A549 (cell line): ENCODE data around the gene RAX. TPM values are rescaled to one million over a fixed set of nuclear protein-coding genes. Genes with fewer than 3 reads are reported as not detected.
A peak's percentile ranks its signal among the peaks of the same experiment; 100 is the strongest.

Experiments
- ATAC-seq, 2 experiments: fragments of 200-7000 bp in 1 of 2; fragments of >200 bp in 1 of 2; cut with Nextera tagmentation in 1 of 2; cut with Tn5 transposase in 1 of 2; 3 replicates each; pipeline versions ENCODE4 v1.8.0 to v1.9.1; 2018 to 2020; ENCODE audit warnings: mild to moderate bottlenecking in 1 of 2, moderate library complexity in 1 of 2
- CTCF ChIA-PET: fragments of 300-600 bp; sonication (Branson Sonifier 250); formaldehyde crosslinking; extraction: SDS; loops from one replicate; lab custom pipeline; 2021; ENCODE audit warnings: antibody characterized with exemption, inconsistent platforms; lab: Yijun Ruan, JAX
- POLR2A ChIA-PET: fragments of 350-600 bp; formaldehyde crosslinking; extraction: SDS; loops from one replicate; lab custom pipeline; 2021; ENCODE audit warnings: antibody characterized with exemption, inconsistent platforms; lab: Yijun Ruan, JAX
- DNase-seq, 2 experiments: peaks; one replicate each; pipeline versions ENCODE4 v3.0.0 to v3.0.0-alpha.2; 2011 to 2016; ENCODE audit warnings: low read depth in 1 of 2, low spot score in 1 of 2
- FAIRE-seq: peaks from 2 replicates; lab custom pipeline; 2011; peaks lifted over from hg19 to GRCh38; lab: Jason Lieb, UNC
- H3K27ac ChIP-seq, 2 experiments: fragments of >200 bp; sonication (Bioruptor Twin); formaldehyde crosslinking; 3 replicates each; pipeline ENCODE4 v1.5.1; 2016 to 2017
- H3K4me1 ChIP-seq: fragments of >200 bp; sonication (Bioruptor Twin); formaldehyde crosslinking; 3 replicates; pipeline ENCODE4 v1.6.1; 2016
- H3K4me2 ChIP-seq: fragments of >200 bp; sonication (Bioruptor Twin); formaldehyde crosslinking; 3 replicates; pipeline ENCODE4 v1.6.1; 2016
- H3K4me3 ChIP-seq: fragments of >200 bp; sonication (Bioruptor Twin); formaldehyde crosslinking; 3 replicates; pipeline ENCODE4 v1.5.1; 2016
- H3K9me3 ChIP-seq: fragments of >200 bp; sonication (Bioruptor Twin); formaldehyde crosslinking; 3 replicates; pipeline ENCODE4 v1.6.1; 2016
- ATOH8 ChIP-seq: fragments of 250-450 bp; sonication (Bioruptor Pico); IDR thresholded peaks from 2 replicates; pipeline ENCODE4 v1.5.0; 2020; ENCODE audit warnings: low read depth, mild to moderate bottlenecking, moderate library complexity
- CBX8 ChIP-seq: fragments of 200-600 bp; sonication (generic); IDR thresholded peaks from 2 replicates; pipeline ENCODE4 v1.6.1; 2016
- CHD2 ChIP-seq: fragments of 150-350 bp; IDR thresholded peaks from 2 replicates; pipeline ENCODE4 v1.6.1; 2014; ENCODE audit warnings: low read length; ENCODE audit not compliant: partially characterized antibody
- EP300 ChIP-seq, 2 experiments: fragments of >200 bp; sonication (Bioruptor Twin); formaldehyde crosslinking; IDR thresholded peaks; 2 replicates in 1 of 2; 3 replicates in 1 of 2; pipeline ENCODE4 v1.6.1; 2016 to 2017
- FOSL2 ChIP-seq, 2 experiments: fragments of 450-650 bp in 1 of 2; fragments of >200 bp in 1 of 2; sonication (Bioruptor Twin) in 1 of 2; formaldehyde crosslinking; IDR thresholded peaks; 2 replicates each; pipeline versions ENCODE4 v1.5.0 to v1.6.1; 2016 to 2020; ENCODE audit warnings: mild to moderate bottlenecking in 1 of 2, moderate library complexity in 1 of 2
- GATA3 ChIP-seq: IDR thresholded peaks from 2 replicates; pipeline ENCODE4 v1.6.1; 2012; ENCODE audit warnings: borderline replicate concordance
- HDAC2 ChIP-seq: fragments of 200-600 bp; sonication (generic); IDR thresholded peaks from 2 replicates; pipeline ENCODE4 v1.6.1; 2016
- JUNB ChIP-seq: fragments of >200 bp; sonication (Bioruptor Twin); formaldehyde crosslinking; IDR thresholded peaks from 2 replicates; pipeline ENCODE4 v1.6.1; 2016
- MAFK ChIP-seq: fragments of 450-650 bp; IDR thresholded peaks from 2 replicates; pipeline ENCODE4 v1.6.1; 2014; ENCODE audit not compliant: partially characterized antibody
- MAZ ChIP-seq: fragments of 150-350 bp; IDR thresholded peaks from 2 replicates; pipeline ENCODE4 v1.6.1; 2014; ENCODE audit warnings: antibody characterized with exemption, low read depth, low read length, borderline replicate concordance
- NFE2L2 ChIP-seq: fragments of 150-350 bp; conservative IDR thresholded peaks from 2 replicates; pipeline ENCODE4 v1.6.1; 2014; ENCODE audit warnings: low read length
- NPAS2 ChIP-seq: fragments of 250-450 bp; sonication (Bioruptor Pico); IDR thresholded peaks from 2 replicates; pipeline ENCODE4 v1.8.0; 2022; ENCODE audit warnings: mild to moderate bottlenecking, moderate library complexity, borderline replicate concordance
- POLR2A ChIP-seq: IDR thresholded peaks from 2 replicates; pipeline ENCODE4 v1.6.1; 2012; ENCODE audit warnings: mild to moderate bottlenecking, low read length
- RNF2 ChIP-seq: fragments of 200-600 bp; sonication (generic); IDR thresholded peaks from 2 replicates; pipeline ENCODE4 v1.6.1; 2016; ENCODE audit warnings: low read depth, mild to moderate bottlenecking, antibody characterized with exemption, moderate library complexity, borderline replicate concordance
- SREBF2 ChIP-seq: fragments of 450-650 bp; IDR thresholded peaks from 2 replicates; pipeline ENCODE4 v1.6.1; 2014; ENCODE audit warnings: mild to moderate bottlenecking, moderate library complexity
- TFCP2L1 ChIP-seq: fragments of 250-450 bp; sonication (Bioruptor Pico); IDR thresholded peaks from 2 replicates; pipeline ENCODE4 v1.5.0; 2021; ENCODE audit warnings: mild to moderate bottlenecking
- TP53 ChIP-seq: fragments of 250-450 bp; sonication (Bioruptor Pico); IDR thresholded peaks from 2 replicates; pipeline ENCODE4 v1.5.0; 2021; ENCODE audit warnings: mild to moderate bottlenecking, moderate library complexity
- ZFP36 ChIP-seq: fragments of 450-650 bp; IDR thresholded peaks from 2 replicates; pipeline ENCODE4 v1.6.1; 2014; ENCODE audit warnings: borderline replicate concordance; ENCODE audit not compliant: partially characterized antibody
- WGBS: methylation state at CpG from one replicate; pipeline ENCODE4 v1.1.6; 2017; ENCODE audit errors: missing lambda C conversion rate; 5-methylcytosine and 5-hydroxymethylcytosine counted together
- polyA minus RNA-seq: library from RNA; depleted of rRNA, polyadenylated mRNA; stranded (reverse); fragments of >200 nt; gene quantifications from 2 replicates; pipeline ENCODE4 v1.2.3, GENCODE V29; 2011; rRNA and poly(A)+ RNA removed
- polyA plus RNA-seq, 4 experiments: library from polyadenylated mRNA; depleted of rRNA in 3 of 4; stranded (reverse); fragments of >200 nt; fragmentation: RNase III in 1 of 4; extraction: RNeasy Plus Mini Kit Qiagen cat#74134 plus additional on column Dnase treatment in 1 of 4; gene quantifications; 2 replicates in 3 of 4; 3 replicates in 1 of 4; pipeline ENCODE4 v1.2.3, GENCODE V29; 2011 to 2017
- TF ChIP-seq, protein P1 (sequence below): fragments of >200 bp; sonication (Bioruptor Twin); formaldehyde crosslinking; IDR thresholded peaks from 2 replicates; pipeline ENCODE4 v1.6.1; 2016
- TF ChIP-seq, protein P2 (sequence below): fragments of 150-350 bp; IDR thresholded peaks from 2 replicates; pipeline ENCODE4 v1.6.1; 2014; ENCODE audit warnings: low read depth, mild to moderate bottlenecking, low read length

The RAX gene
- not detected in 2 replicates for polyA plus RNA-seq (2011; rRNA removed)
- polyA plus RNA-seq (2012; cell fraction: cytosol; rRNA removed) = not detected in 2 replicates
- polyA plus RNA-seq (2012; cell fraction: nucleus; rRNA removed) = not detected in 2 replicates
- polyA plus RNA-seq (2017; fragmentation: RNase III; extraction: RNeasy Plus Mini Kit Qiagen cat#74134 plus additional on column Dnase treatment) = not detected in 3 replicates
- polyA minus RNA-seq = not detected in 2 replicates

DNA sequence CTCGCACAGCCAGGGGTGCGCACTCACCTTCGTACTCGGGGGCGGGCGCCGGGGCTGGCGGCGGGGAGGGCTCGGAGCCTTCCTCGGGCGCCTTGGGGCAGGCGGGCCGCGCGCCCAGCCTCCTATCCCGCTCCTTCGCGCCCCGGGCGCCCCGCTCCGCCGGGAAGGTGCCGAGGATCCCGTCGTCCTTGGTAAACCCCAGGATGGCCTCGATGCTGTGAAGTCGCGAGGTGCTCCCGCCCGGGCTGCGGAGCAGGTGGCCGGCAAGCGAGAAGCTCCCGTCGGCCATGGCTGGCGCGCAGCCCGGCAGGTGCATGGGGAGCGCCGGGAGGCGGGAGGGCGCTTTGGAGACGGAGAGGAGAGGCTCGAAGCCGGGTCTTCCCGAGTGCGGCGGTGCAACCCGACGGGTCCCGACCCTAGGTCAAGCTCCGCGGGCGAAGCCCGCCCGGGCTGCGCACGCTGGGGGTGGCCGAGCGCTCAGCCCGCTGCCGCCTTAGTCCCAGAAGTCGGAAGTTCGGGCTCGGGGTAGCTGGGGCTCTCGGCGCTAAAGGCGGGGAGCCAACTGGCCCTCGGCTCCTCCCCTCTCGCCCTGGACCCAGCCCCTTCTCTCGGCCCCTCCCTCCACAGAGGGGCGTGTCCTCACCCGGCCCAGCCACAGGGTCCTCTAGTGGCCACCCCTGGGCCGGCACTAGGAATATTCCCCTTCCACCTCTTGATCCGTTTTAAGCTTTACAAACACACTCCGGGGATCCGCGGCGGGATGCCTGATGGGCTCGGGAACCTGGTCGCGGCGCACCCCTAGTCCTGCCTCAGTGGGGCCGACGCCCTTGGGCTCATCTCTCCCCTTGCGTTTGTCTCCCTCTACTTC is at the start of gene RAX:
RAX (minus strand) TSS at position 564 of the 868 bp plus-strand sequence; CDS start at position 316, 248 bp downstream.
- no peaks in the 10 kb centered on the region for H3K9me3 ChIP-seq
- peak; percentile 59 to 84; a peak in 4 of 6 replicates for ATAC-seq
- peak within 1 kb of the TSS; percentile 61 for H3K4me2 ChIP-seq
- DNase-seq = peak; percentile 42 to 52
- no peaks in the 10 kb centered on the region for H3K4me1 ChIP-seq
- ChIA-PET POLR2A (no interaction called here), CTCF (interaction anchor here (0.8 to 1.5 kb wide), 5 partner anchors 24 to 505 kb away, joined by 3 to 6 read pairs (median 4); no protein-coding TSS in a partner anchor)
- FAIRE-seq = no peak
- no peak for TF ChIP-seq MAFK
- TF ChIP-seq POLR2A = no peak
- no peak for TF ChIP-seq CHD2
- no peak for TF ChIP-seq HDAC2
- WGBS = 41% methylated on average over 25 of the region's 88 CpGs
- H3K27ac ChIP-seq = no peak within 1 kb of the TSS
- peak within 1 kb of the TSS; percentile 38; the same call in 2 of the 3 replicates for H3K4me3 ChIP-seq

- no peak within 1 kb of the TSS for H3K27ac ChIP-seq
- CTCF ChIA-PET = interaction anchor here (0.6 to 2.6 kb wide), 4 partner anchors 9 to 84 kb away, joined by 3 to 9 read pairs (median 5); no protein-coding TSS in a partner anchor
- 55% methylated on average over 4 of the region's 4 CpGs for WGBS
- FAIRE-seq (no peak), ATAC-seq (no peak), DNase-seq (no peak)
- no peak within 1 kb of the TSS for H3K4me2 ChIP-seq
- no peak within 1 kb of the TSS for H3K4me3 ChIP-seq
- no peaks in the 10 kb centered on the region for H3K4me1 ChIP-seq
- no peaks in the 10 kb centered on the region for H3K9me3 ChIP-seq
- POLR2A ChIA-PET = interaction anchor here (0.6 kb wide), 1 partner anchor 590 kb away, joined by 3 read pairs; no protein-coding TSS in a partner anchor
- TF ChIP-seq FOSL2 (IDR thresholded peaks at IDR 0.05) (no peak), FOSL2 (CRISPR knock-in tag; IDR thresholded peaks at IDR 0.05) (no peak), ATOH8 (no peak), EP300 (IDR thresholded peaks at IDR 0.05) (no peak)
These were observed 45.3 kb upstream of the RAX start, which contains the start of gene CPLX4 for GRCh38 chr18:59318460-59319050. TSS of gene CPLX4 (minus strand) at chr18:59318649. CDS start at chr18:59318462, 187 bp downstream.

GRCh38 chr18:59311631-59312030 is 38.4 kb upstream of the RAX start:
- POLR2A ChIA-PET = no interaction called here

DNA sequence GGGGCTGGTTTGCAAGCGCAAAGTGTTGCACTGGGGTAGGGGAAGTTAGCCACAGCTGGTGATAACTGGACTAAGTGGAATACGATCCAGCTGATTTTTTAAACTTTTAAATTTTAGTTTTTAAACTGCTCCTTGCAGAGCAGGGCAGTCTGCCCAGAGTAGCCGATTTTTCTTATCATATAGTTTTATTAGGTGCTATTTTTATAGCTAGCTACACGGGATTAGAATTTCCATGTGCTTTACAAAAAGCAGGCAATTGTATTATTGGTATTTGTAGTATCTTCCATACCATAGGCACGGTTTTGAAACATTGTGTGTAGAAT is 35.6 kb upstream of the RAX start:
- ATAC-seq = no peak
- TF ChIP-seq GATA3 (no peak), ATOH8 (no peak), POLR2A (no peak), TP53 (CRISPR knock-in tag) (no peak), NFE2L2 (no peak), SREBF2 (no peak), MAZ (no peak), ZFP36 (no peak), JUNB (no peak), CBX8 (no peak)
- TF ChIP-seq, protein P1, sequence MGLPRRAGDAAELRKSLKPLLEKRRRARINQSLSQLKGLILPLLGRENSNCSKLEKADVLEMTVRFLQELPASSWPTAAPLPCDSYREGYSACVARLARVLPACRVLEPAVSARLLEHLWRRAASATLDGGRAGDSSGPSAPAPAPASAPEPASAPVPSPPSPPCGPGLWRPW = no peak
- TF ChIP-seq, all 56 proteins: peak for 0
- no peaks in the 10 kb centered on the region for H3K9me3 ChIP-seq
- ChIA-PET CTCF (interaction anchor here (0.6 to 9.3 kb wide), 11 partner anchors 9 to 1437 kb away, joined by 3 to 108 read pairs (median 6); partner anchors contain the start of gene CPLX4), POLR2A (no interaction called here)
- DNase-seq = peak in 1 of 2 experiments; percentile 7
- peak overlapping the region; percentile 44 for H3K4me3 ChIP-seq
- peak overlapping the region; percentile 99 for H3K4me2 ChIP-seq
- no peaks in the 10 kb centered on the region for H3K4me1 ChIP-seq
- FAIRE-seq = no peak
- H3K27ac ChIP-seq = no peak overlapping the region; a peak in 1 of 6 replicates
- WGBS = 4% methylated on average over 5 of the region's 5 CpGs

More at GRCh38 chr18:59311631-59312030, 38.4 kb upstream of the RAX start:
- CTCF ChIA-PET = interaction anchor here (9.3 kb wide), 1 partner anchor 90 kb away, joined by 108 read pairs; no protein-coding TSS in a partner anchor
- TF ChIP-seq POLR2A (no peak), RNF2 (no peak), NPAS2 (CRISPR knock-in tag) (no peak), TP53 (CRISPR knock-in tag) (no peak), TFCP2L1 (no peak)
- TF ChIP-seq, protein P1 = no peak
- TF ChIP-seq, protein P2, sequence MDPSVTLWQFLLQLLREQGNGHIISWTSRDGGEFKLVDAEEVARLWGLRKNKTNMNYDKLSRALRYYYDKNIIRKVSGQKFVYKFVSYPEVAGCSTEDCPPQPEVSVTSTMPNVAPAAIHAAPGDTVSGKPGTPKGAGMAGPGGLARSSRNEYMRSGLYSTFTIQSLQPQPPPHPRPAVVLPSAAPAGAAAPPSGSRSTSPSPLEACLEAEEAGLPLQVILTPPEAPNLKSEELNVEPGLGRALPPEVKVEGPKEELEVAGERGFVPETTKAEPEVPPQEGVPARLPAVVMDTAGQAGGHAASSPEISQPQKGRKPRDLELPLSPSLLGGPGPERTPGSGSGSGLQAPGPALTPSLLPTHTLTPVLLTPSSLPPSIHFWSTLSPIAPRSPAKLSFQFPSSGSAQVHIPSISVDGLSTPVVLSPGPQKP = no peak
- ATAC-seq (no peak), FAIRE-seq (no peak), DNase-seq (no peak)
- Histone ChIP-seq H3K9me3 (no peaks in the 10 kb centered on the region), H3K4me3 (no peak overlapping the region), H3K27ac (no peak overlapping the region), H3K4me1 (no peaks in the 10 kb centered on the region), H3K4me2 (no peak overlapping the region)
- WGBS = 47% methylated on average over 7 of the region's 7 CpGs
